Ovary (tissue), 9 donors: ENCODE data around the gene PTGR2. TPM values are rescaled to one million over a fixed set of nuclear protein-coding genes. Genes with fewer than 3 reads are reported as not detected.
A peak's percentile ranks its signal among the peaks of the same experiment; 100 is the strongest.

ENCODE experiments used
- DNase-seq, 5 donors: peaks; one replicate each; pipeline ENCODE4 v3.0.0-alpha.2; 2019 to 2020
- H3K27ac ChIP-seq, 2 donors: fragments of 200-600 bp; one replicate each; pipeline versions ENCODE4 v1.5.1 to v1.8.0; 2019 to 2022
- H3K27me3 ChIP-seq: fragments of 200-600 bp; one replicate; pipeline ENCODE4 v1.8.0; 2022
- H3K36me3 ChIP-seq: fragments of 200-600 bp; sonication (generic); one replicate; pipeline ENCODE4 v1.5.1; 2019
- H3K4me1 ChIP-seq: one replicate; pipeline ENCODE4 v1.8.1; 2013; ENCODE audit warnings: mild to moderate bottlenecking, moderate library complexity; ENCODE audit not compliant: insufficient read depth
- H3K4me3 ChIP-seq: fragments of 200-600 bp; sonication (generic); one replicate; pipeline ENCODE4 v1.5.1; 2017
- H3K9me3 ChIP-seq, 2 donors: fragments of 200-600 bp in 1 of 2; sonication (generic) in 1 of 2; one replicate each; pipeline versions ENCODE4 v1.5.1 to v1.8.1; 2013 to 2019; ENCODE audit warnings: mild to moderate bottlenecking in 1 of 2, moderate library complexity in 1 of 2
- CTCF ChIP-seq, 3 donors: fragments of 450-650 bp in 2 of 3; fragments of 200-600 bp in 1 of 3; IDR thresholded peaks; one replicate each; pipeline versions ENCODE4 v1.5.1 to v1.8.0; 2016 to 2022; ENCODE audit warnings: antibody characterized with exemption in 3 of 3, mild to moderate bottlenecking in 1 of 3
- EP300 ChIP-seq: sonication (generic); formaldehyde crosslinking; IDR thresholded peaks from one replicate; pipeline ENCODE4 v1.6.1; 2017; ENCODE audit warnings: antibody characterized with exemption
- POLR2A ChIP-seq: fragments of 450-650 bp; IDR thresholded peaks from one replicate; pipeline ENCODE4 v1.6.1; 2017; ENCODE audit warnings: antibody characterized with exemption, mild to moderate bottlenecking, moderate library complexity
- WGBS, 3 donors: extraction: QIAGEN DNeasy Blood & Tissue Kit in 1 of 3; methylation state at CpG; one replicate each; pipeline versions ENCODE4 v1.1.5 to v1.1.7; 2013 to 2017; 5-methylcytosine and 5-hydroxymethylcytosine counted together
- intact Hi-C, 4 donors: fragments of 100-400 bp; cut with DNase I; formaldehyde crosslinking; loops; one replicate each; pipeline versions ENCODE4 v1.11.0 to v1.15.1; 2022 to 2023
- polyA plus RNA-seq, 2 donors: library from polyadenylated mRNA; stranded (reverse); fragments of 200-250 nt in 1 of 2; fragments of 350-450 nt in 1 of 2; fragmentation: Illumina TruSeq in 1 of 2; extraction: RNeasy Lipid Tissue Mini Kit (QIAGEN cat#74804) in 1 of 2; gene quantifications; one replicate each; pipeline ENCODE4 v1.2.3, GENCODE V29; 2013 to 2014
- total RNA-seq, 7 donors: library from RNA; depleted of rRNA in 2 of 7; stranded (reverse); fragments of >200 nt in 2 of 7; fragmentation: NEBNext Ultra II Directional in 3 of 7; extraction: Animal tissue kit (Norgen Biotek cat#: 25700) in 3 of 7; gene quantifications; one replicate each; pipeline versions ENCODE4 v1.1.0 to v1.2.4, GENCODE V29; 2016 to 2023
- donor health status: DM: no; HTN: no; CAD: no; lungs with moderate emphysema.
- donor health status: DM: no; HTN: no; CAD: no.
- donor health status: Bipolar disorder and iron deficiency.
- donor health status: DM: yes; HTN: yes; CAD: no.
- donor health status: DM: no; HTN: no; CAD: no.
- donor health status: DM: yes; HTN: yes; CAD: no.

Gene PTGR2
- total and polyA plus RNA-seq, 9 donors, result 4.6 to 14.8 (median 10.5) TPM

GRCh38 chr14:73884438-73885190, 33.0 kb downstream of the PTGR2 start:
- no peak for DNase-seq
- no peak overlapping the region for H3K27ac ChIP-seq
- 80 to 88% (median 84%) methylated on average over 8 of the region's 8 CpGs for WGBS, 3 donors
- no peaks in the 10 kb centered on the region for H3K36me3 ChIP-seq
- H3K9me3 ChIP-seq, result no peaks in the 10 kb centered on the region
- TF ChIP-seq EP300 (no peak), CTCF (IDR thresholded peaks at IDR 0.05) (no peak), POLR2A (no peak)
- peaks cover 3% of the 10 kb centered on the region for H3K4me1 ChIP-seq
- intact Hi-C loops, result loop anchor here in 1 of 4 donors (10.0 kb wide), 1 partner anchor 130 kb away; the partner anchor contains the start of genes BBOF1 and ENTPD5
- H3K27me3 ChIP-seq, result no peaks in the 10 kb centered on the region
- H3K4me3 ChIP-seq, result no peak overlapping the region

GRCh38 chr14:73886449-73887317, 35.1 kb downstream of the PTGR2 start, which contains the start of gene ZNF410:
Gene ZNF410, plus strand, starts transcription at chr14:73886859. Its CDS starts 5,317 bp downstream, at chr14:73892176.
- Histone ChIP-seq H3K36me3 (no peaks in the 10 kb centered on the region), H3K4me1 (peaks cover 3% of the 10 kb centered on the region), H3K27me3 (no peaks in the 10 kb centered on the region), H3K4me3 (peak within 1 kb of the TSS; percentile 77), H3K27ac (peak within 1 kb of the TSS; percentile 90 to 92), H3K9me3 (no peaks in the 10 kb centered on the region)
- TF ChIP-seq CTCF (IDR thresholded peaks at IDR 0.05), result no peak
- peak; percentile 61 for TF ChIP-seq EP300
- TF ChIP-seq POLR2A, result peak; percentile 82
- WGBS, 3 donors, result 0% methylated on average over 35 to 65 of the region's 65 CpGs
- peak; percentile 92 to 95 (median 93) for DNase-seq
- intact Hi-C loops, result loop anchor here in 2 of 4 donors (2.0 to 10.0 kb wide), 2 partner anchors 64 to 128 kb away; partner anchors contain the start of genes BBOF1 (in 1 of the 2), COQ6 (in 1 of the 2), ENTPD5 (in 1 of the 2) and FAM161B (in 1 of the 2)

DNA sequence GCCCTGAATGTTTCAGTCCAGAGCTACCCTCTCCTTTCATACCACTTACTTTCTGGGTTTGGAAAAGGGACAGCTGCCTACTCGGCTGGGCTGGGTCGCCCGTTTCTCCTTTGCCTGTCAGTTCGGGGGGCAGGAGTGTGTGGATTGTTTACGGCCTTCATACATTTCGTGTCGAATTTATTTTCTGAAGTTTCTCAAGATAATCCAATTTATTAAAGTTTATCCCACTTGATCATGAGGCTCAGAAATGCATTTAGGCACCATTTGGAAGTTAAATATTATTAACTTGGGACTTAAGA, 35.6 kb downstream of the PTGR2 start:
- intact Hi-C loops, result loop anchor here in 2 of 4 donors (2.0 to 10.0 kb wide), 2 partner anchors 64 to 128 kb away; partner anchors contain the start of genes BBOF1 (in 1 of the 2), COQ6 (in 1 of the 2), ENTPD5 (in 1 of the 2) and FAM161B (in 1 of the 2)
- Histone ChIP-seq H3K4me3 (peak overlapping the region; percentile 77), H3K27ac (peak overlapping the region; percentile 90 to 92), H3K9me3 (no peaks in the 10 kb centered on the region), H3K36me3 (no peaks in the 10 kb centered on the region), H3K27me3 (no peaks in the 10 kb centered on the region), H3K4me1 (peaks cover 3% of the 10 kb centered on the region)
- TF ChIP-seq POLR2A (no peak), CTCF (IDR thresholded peaks at IDR 0.05) (no peak), EP300 (no peak)
- 0 to 1% (median 1%) methylated on average over 7 of the region's 7 CpGs for WGBS, 3 donors
- DNase-seq, result no peak
